ENCODE data around the gene VTA1. TPM values are rescaled to one million over a fixed set of nuclear protein-coding genes. Genes with fewer than 3 reads are reported as not detected.

The VTA1 gene
- 10 to 100 TPM; 38.4 to 40.5 TPM for total RNA-seq

GRCh38 chr6:142146828-142147662, at the start of gene VTA1, which contains the start of gene NMBR:
Gene VTA1 (plus strand): TSS chr6:142147263. CDS start chr6:142147288, 25 bp downstream.
Gene NMBR (minus strand): TSS chr6:142147122. CDS start chr6:142088658, 58,464 bp downstream.

GRCh38 chr6:142132625-142133024, 14.4 kb upstream of the VTA1 start, which contains the start of gene GJE1:
Gene GJE1 (plus strand): TSS chr6:142132925. CDS start chr6:142133159, 234 bp downstream.

Other genes with a start within 250 kb of the VTA1 start
- not detected for gene GJE1, start 14.3 kb upstream of the VTA1 start, total RNA-seq
- not detected for gene NMBR, start 141 bp upstream of the VTA1 start, total RNA-seq
- under 1 TPM; 0.18 to 0.29 TPM for gene ADGRG6, start 154.7 kb downstream of the VTA1 start, total RNA-seq